ENCODE results near the gene MAJIN. TPM values are rescaled to one million over a fixed set of nuclear protein-coding genes. Genes with fewer than 3 reads are reported as not detected.

Gene MAJIN
- polyA plus RNA-seq, 3 donors: 0.57 to 1.2 (median 0.67) TPM

- DNase-seq (ENCODE audit: low read depth in 3 of 3, low spot score in 2 of 3): no peak
Measured at GRCh38 chr11:64933935-64934681, 37.8 kb downstream of the MAJIN start.

DNA sequence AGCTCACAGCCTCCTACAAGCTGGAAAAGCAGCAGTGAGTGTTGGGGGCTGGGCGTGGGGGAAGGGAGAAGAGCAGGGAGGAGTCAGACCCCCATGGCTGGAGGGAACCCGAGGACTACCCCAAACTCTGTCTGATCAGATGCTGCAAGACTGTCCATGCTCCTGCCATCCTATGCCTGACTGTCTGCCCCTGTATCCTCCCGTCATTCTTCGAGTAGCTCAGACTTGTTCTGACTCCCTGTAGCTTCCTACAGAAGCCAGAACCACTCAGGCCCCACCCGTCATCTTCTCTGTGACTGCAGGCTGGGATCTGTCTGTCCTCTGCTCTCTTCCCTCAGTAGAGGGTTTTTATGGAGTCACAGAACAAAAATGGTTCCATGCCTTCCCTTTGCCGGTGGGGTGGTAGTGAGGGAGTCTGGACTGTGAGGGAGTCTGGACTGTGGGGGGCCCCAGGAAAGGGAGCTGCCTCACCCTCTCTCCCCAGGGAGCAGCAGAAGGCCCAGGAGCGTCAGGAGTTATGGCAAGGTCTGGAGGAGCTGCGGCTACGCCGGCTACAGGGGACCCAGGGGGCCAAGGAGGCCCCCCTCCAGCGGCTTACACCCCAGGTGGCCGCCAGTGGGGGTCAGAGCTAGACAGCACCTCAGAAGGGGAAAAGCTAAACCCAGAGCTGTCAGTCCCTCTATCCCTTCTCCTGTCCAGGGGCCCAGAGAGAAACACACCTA, 38.5 kb downstream of the MAJIN start:
- no peak for DNase-seq (ENCODE audit: low read depth in 3 of 3, low spot score in 2 of 3)

DNA sequence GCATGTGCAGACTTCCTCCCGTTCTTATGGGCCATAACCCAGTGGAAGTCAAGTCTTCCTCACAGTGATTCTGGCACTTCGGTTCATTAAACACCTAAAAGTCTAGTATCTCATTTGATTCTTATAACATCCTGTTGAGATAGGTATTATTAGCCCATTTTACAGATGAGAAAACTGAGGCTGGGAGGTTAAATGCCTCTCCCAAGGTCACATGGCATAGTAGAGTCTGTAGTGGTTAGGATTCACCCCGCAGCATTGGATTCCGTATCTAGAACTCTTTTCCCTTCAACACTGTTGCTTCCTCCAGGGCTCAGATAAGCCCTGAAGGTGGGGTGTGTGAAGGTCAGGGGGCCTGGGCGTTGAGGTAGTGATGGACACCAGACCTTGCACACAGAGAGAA, 39.6 kb downstream of the MAJIN start:
- DNase-seq (ENCODE audit: low read depth in 3 of 3, low spot score in 2 of 3): no peak

- DNase-seq (ENCODE audit: low read depth in 3 of 3, low spot score in 2 of 3): no peak
Measured at GRCh38 chr11:64931290-64931689, 40.6 kb downstream of the MAJIN start.

- DNase-seq (ENCODE audit: low read depth in 3 of 3, low spot score in 2 of 3): no peak
Measured at GRCh38 chr11:64930340-64930739, 41.6 kb downstream of the MAJIN start.

DNA sequence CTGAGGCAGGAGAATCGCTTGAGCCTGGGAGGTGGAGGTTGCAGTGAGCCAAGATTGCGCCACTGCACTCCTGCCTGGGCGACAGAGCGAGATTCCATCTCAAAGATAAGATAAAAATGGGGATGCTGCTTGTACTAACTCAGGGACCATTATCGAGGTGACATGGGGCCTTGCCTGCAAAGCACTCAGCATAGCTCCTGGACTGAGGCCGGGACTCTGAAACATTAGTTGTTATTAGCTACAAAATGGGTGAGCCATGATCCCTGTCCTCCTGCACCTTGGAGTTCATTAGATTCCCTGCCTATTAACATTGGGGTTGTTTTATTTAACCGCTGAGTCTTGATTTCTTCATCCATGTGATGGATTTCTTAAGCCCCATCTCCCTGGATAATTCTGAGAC, 42.3 kb downstream of the MAJIN start:
- no peak for DNase-seq (ENCODE audit: low read depth in 3 of 3, low spot score in 2 of 3)

- no peak for DNase-seq (ENCODE audit: low read depth in 3 of 3, low spot score in 2 of 3)
Measured at GRCh38 chr11:64928957-64929356, 43.0 kb downstream of the MAJIN start.

GRCh38 chr11:64926689-64927088, 45.2 kb downstream of the MAJIN start:
- DNase-seq (ENCODE audit: low read depth in 3 of 3, low spot score in 2 of 3): no peak

- DNase-seq (ENCODE audit: low read depth in 3 of 3, low spot score in 2 of 3): no peak
Measured at GRCh38 chr11:64925536-64926436, 46.1 kb downstream of the MAJIN start.

- no peak for DNase-seq (ENCODE audit: low read depth in 3 of 3, low spot score in 2 of 3)
Measured at GRCh38 chr11:64924910-64925284, 47.0 kb downstream of the MAJIN start.

DNA sequence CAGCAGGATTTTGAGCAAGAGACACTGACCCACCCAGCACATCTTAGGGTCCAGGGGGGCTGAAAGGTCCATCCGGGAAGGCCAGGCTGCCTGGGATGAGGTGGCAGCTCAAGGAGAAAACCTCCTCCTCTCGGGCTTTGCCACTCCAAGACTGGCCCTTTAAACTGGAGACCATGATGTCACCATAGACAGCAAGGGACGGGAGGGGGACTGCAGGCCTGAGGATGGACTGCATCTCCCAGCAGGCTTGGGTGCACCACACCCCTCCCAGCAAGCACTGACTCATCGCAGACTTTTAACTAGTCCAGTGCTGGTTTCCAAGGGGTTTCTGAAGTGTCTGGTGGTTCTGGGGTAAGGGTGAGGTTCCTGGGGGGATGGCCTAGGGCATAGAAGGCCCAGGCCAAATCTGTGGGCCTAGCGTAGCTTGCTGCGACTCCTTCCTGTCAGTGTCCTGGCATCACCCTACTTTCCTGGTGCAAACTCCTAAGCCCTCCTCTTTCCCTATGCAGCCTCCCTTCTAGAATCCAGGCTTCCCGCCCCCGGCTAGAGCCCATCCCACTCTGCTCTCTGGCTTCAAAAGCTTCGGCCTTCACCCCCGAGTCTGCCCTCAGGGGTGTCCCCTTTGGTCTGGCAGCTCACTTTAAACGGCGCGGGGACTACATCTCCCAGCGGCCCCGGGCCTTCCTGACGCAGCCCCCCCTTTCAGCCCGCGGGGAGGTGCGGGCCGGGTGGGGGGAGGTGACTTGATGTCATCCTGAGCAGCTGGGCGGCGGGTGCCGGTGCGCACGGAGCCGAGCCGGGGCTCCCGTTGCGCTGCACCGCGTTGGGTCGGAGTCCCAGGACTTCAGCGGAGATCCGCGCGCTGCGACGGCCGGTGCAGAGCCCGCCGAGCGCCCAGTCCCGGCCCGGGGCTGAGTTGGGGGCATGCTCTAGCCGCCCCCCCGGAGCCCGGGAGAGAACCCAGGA, 47.7 kb downstream of the MAJIN start, which contains the start of gene PPP2R5B:
Gene PPP2R5B (plus strand): TSS at position 746 of the 966 bp plus-strand sequence. CDS start 1,046 bp downstream, outside the sequence.
- DNase-seq (ENCODE audit: low read depth in 3 of 3, low spot score in 2 of 3): peak; percentile 77 to 79 (median 78)

- DNase-seq (ENCODE audit: low read depth in 3 of 3, low spot score in 2 of 3): no peak
Measured at GRCh38 chr11:64923151-64923661, 48.7 kb downstream of the MAJIN start.

DNA sequence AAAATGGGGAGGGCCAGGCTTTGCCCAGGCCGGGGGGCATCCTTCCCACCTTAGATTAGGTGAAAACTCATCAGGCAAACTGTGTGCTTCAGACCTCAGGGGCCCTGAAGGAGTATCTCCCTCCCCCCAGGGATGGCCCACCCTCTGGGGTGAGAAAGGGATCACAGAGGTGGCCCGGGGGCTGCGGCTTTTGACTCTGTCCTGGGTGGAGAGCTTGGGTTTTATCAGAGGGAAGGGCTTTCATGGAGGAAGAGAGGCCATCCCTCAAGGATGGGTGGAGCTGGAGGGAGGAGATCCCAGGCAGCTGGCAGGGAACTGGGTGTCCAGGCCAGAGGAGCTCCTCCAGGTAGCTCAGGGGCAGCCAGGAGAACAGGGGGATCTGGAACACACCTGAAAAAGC, 50.5 kb downstream of the MAJIN start:
- DNase-seq (ENCODE audit: low read depth in 3 of 3, low spot score in 2 of 3): no peak

DNA sequence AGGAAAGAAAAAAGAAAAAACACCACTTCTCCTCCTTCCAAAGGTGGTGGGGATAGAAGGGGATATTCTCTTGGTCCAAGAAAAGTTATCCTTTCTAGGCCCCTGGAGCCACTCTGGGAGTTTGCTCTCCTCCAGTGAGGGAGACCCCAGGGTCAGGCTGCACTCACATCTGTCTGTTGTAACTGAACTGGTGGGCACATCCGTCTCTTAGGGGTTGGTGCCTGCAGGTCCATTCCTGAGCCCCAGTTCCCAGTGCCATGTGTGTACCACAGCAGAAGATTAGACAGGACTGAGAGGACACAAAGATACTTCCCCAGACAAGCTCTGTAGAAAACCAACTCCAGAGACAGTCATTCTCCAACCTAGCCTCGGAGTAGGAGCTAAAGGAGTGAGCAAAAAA, 51.8 kb downstream of the MAJIN start:
- no peak for DNase-seq (ENCODE audit: low read depth in 3 of 3, low spot score in 2 of 3)

DNA sequence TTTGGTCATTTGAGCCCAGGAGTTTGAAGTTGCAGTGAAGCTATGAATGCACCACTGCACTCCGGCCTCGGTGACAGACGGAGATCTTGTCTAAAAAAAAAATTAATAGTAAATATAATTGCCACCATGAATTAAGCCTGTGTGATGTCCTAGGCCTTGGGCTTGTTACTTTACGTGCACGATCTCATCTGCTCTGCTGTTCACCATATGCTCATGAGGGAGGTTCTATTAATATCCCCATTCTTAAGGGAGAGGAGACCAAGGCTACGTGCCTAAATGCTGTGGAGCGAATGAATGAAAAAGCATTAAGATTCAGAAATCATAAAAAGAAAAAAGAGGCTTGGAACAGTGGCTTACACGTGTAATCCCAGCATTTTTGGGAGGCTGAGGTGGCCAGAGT, 52.3 kb downstream of the MAJIN start:
- no peak for DNase-seq (ENCODE audit: low read depth in 3 of 3, low spot score in 2 of 3)

- DNase-seq (ENCODE audit: low read depth in 3 of 3, low spot score in 2 of 3): no peak
Measured at GRCh38 chr11:64918017-64918416, 53.9 kb downstream of the MAJIN start.

- DNase-seq (ENCODE audit: low read depth in 3 of 3, low spot score in 2 of 3): no peak
Measured at GRCh38 chr11:64917663-64917995, 54.3 kb downstream of the MAJIN start.

GRCh38 chr11:64916775-64917662, 54.9 kb downstream of the MAJIN start, which contains the start of gene ATG2A:
ATG2A (minus strand) TSS chr11:64917209; CDS start chr11:64917135, 74 bp downstream.
- peak; percentile 99 to 100 (median 99) for DNase-seq (ENCODE audit: low read depth in 3 of 3, low spot score in 2 of 3)

Data from right renal cortex interstitium (tissue), 3 donors.